ENCODE measurements around the gene PPP6R3. TPM values are rescaled to one million over a fixed set of nuclear protein-coding genes. Genes with fewer than 3 reads are reported as not detected.

PPP6R3 gene
- total RNA-seq, 4 donors from 2014 or later, result 238 to 334 (median 268) TPM

DNA sequence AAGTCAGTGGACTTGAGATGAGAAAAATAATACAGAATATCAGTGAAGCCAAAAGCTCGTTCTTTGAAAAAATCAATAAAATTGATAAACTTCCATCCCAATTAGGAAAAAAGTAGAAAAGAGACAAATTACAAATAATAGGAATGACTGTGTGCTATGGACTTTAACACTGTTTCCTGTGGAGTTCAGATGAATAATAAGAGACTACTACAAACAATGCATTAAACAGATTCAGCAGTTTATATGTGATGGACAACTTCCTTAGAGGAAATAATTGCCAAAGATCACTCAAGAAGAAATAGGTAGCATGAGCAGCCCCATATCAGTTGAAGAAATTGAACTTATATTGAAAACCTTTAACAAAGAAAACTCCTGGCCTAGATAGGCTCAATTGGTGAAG, 99.7 kb downstream of the PPP6R3 start:
- H3K9me3 ChIP-seq, result no peaks in the 10 kb centered on the region
- intact Hi-C loops (cut with DNase I), result no loop called here
- no peak overlapping the region for H3K27ac ChIP-seq
- DNase-seq, result no peak
- TF ChIP-seq POLR2A (IDR thresholded peaks at IDR 0.05) (no peak), CTCF (IDR thresholded peaks at IDR 0.05) (no peak)
- no peaks in the 10 kb centered on the region for H3K27me3 ChIP-seq
- H3K36me3 ChIP-seq, result peaks cover 0 to 10% of the 10 kb centered on the region in 2 donors
- WGBS, 2 donors, result 92 to 94% methylated on average over 1 of the region's 1 CpG
- H3K4me3 ChIP-seq (replicated peaks in 1 of 3), result no peak overlapping the region
- H3K4me1 ChIP-seq, result peaks cover 25 to 40% of the 10 kb centered on the region in 2 donors

DNA sequence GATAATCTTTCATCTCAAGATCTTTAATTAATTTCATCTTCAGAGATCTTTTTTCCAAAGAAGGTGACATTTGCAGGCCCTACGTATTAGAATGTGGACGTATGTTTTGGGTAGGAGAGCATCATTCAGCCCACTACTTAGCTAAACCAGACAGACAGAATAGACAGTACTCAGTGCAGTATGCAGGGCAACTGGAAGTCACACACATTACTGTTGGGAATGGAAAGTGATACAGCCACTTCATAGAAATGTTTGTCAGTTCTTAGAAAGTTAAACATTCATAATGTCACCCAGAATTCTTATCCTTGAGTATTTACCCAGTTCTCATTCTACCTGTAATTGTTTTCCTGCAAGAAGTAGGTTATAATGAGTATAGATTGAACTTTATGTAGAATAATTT, 102.9 kb downstream of the PPP6R3 start:
- Histone ChIP-seq H3K4me1 (peaks cover 17 to 37% of the 10 kb centered on the region in 2 donors), H3K4me3 (replicated peaks in 1 of 3) (no peak overlapping the region), H3K27ac (peak overlapping the region in 1 of 3 donors; percentile 57), H3K27me3 (no peaks in the 10 kb centered on the region), H3K9me3 (no peaks in the 10 kb centered on the region), H3K36me3 (peaks cover 10 to 11% of the 10 kb centered on the region in 2 donors)
- no peak for DNase-seq
- TF ChIP-seq POLR2A (IDR thresholded peaks at IDR 0.05) (no peak), CTCF (IDR thresholded peaks at IDR 0.05) (no peak)
- 97 to 100% methylated on average over 2 of the region's 2 CpGs for WGBS, 2 donors
- intact Hi-C loops (cut with DNase I), result no loop called here

- peak; percentile 64 to 68 for DNase-seq
- Histone ChIP-seq H3K36me3 (peaks cover 10 to 11% of the 10 kb centered on the region in 2 donors), H3K4me1 (peaks cover 10 to 29% of the 10 kb centered on the region in 2 donors), H3K27ac (peak overlapping the region; percentile 39 to 60 (median 57)), H3K9me3 (no peaks in the 10 kb centered on the region), H3K4me3 (replicated peaks in 1 of 3) (no peak overlapping the region), H3K27me3 (no peaks in the 10 kb centered on the region)
- intact Hi-C loops (cut with DNase I), result no loop called here
- 23 to 35% methylated on average over 3 of the region's 3 CpGs for WGBS, 2 donors
- TF ChIP-seq CTCF (IDR thresholded peaks at IDR 0.05) (no peak), POLR2A (IDR thresholded peaks at IDR 0.05) (no peak)
Measured at GRCh38 chr11:68564261-68564660, 103.7 kb downstream of the PPP6R3 start.

DNA sequence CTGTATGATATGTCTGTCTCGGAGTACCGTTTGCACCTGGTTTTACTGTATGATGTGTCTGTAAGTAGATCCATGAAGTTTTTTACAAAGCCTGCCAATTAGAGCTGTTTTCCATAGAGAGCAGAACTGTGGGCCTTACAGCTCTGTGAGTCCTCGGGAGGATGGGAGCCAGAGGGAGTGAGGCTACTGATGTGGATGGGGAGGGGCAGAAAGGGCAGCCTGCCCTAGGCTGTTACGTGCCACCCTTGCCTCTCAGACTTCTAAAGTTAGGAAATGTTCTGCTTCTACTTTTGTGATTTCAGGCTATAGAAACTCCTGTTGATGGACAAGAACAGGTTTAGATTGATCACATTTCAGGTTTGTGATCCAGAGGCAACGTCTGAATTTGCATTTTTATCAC, 105.2 kb downstream of the PPP6R3 start:
- peak overlapping the region in 2 of 3 donors; percentile 8 to 29 for H3K27ac ChIP-seq
- DNase-seq, result no peak
- intact Hi-C loops (cut with DNase I), result no loop called here
- H3K9me3 ChIP-seq, result no peaks in the 10 kb centered on the region
- no peak overlapping the region for H3K4me3 ChIP-seq (replicated peaks in 1 of 3)
- H3K36me3 ChIP-seq, result peaks cover 6 to 16% of the 10 kb centered on the region in 2 donors
- no peak for TF ChIP-seq POLR2A (IDR thresholded peaks at IDR 0.05)
- no peak for TF ChIP-seq CTCF (IDR thresholded peaks at IDR 0.05)
- no peaks in the 10 kb centered on the region for H3K27me3 ChIP-seq
- H3K4me1 ChIP-seq, result peaks cover 8 to 28% of the 10 kb centered on the region in 2 donors
- WGBS, 2 donors, result 79 to 87% methylated on average over 5 of the region's 5 CpGs

- intact Hi-C loops (cut with DNase I), result no loop called here
- H3K27ac ChIP-seq, result no peak overlapping the region
- peaks cover 0 to 32% of the 10 kb centered on the region in 2 donors for H3K36me3 ChIP-seq
- H3K4me3 ChIP-seq (replicated peaks in 1 of 3), result no peak overlapping the region
- no peaks in the 10 kb centered on the region for H3K9me3 ChIP-seq
- no peaks in the 10 kb centered on the region for H3K27me3 ChIP-seq
- WGBS, 2 donors, result 90 to 93% methylated on average over 3 of the region's 3 CpGs
- no peak for DNase-seq
- no peak for TF ChIP-seq CTCF (IDR thresholded peaks at IDR 0.05)
- TF ChIP-seq POLR2A (IDR thresholded peaks at IDR 0.05), result no peak
- H3K4me1 ChIP-seq, result peaks cover 13 to 31% of the 10 kb centered on the region in 2 donors
Measured at GRCh38 chr11:68567553-68567952, 107.0 kb downstream of the PPP6R3 start.

Data from thyroid gland (tissue), 4 donors.